SK-N-SH (cell line): ENCODE data around the gene ZNF648.

Experiments used
- CTCF ChIP-seq: fragments of 200-600 bp; sonication (generic); IDR thresholded peaks from 2 replicates; pipeline ENCODE4 v1.6.1; 2017; ENCODE audit warnings: antibody characterized with exemption, mild to moderate bottlenecking, moderate library complexity
- EZH2phosphoT487 ChIP-seq: fragments of 200-600 bp; sonication (generic); IDR thresholded peaks from 2 replicates; pipeline ENCODE4 v1.6.1; 2017; ENCODE audit warnings: low read depth, mixed run types, mild to moderate bottlenecking, antibody characterized with exemption, moderate library complexity, borderline replicate concordance
- MEF2A ChIP-seq: IDR thresholded peaks from 2 replicates; pipeline ENCODE4 v1.4.0; 2012; ENCODE audit warnings: low read depth, borderline replicate concordance
- RXRA ChIP-seq: IDR thresholded peaks from 2 replicates; pipeline ENCODE4 v1.4.0; 2012; ENCODE audit warnings: low read depth, mild to moderate bottlenecking, borderline replicate concordance
- TAF1 ChIP-seq: IDR thresholded peaks from 2 replicates; pipeline ENCODE4 v1.6.1; 2012; ENCODE audit warnings: low read depth, mild to moderate bottlenecking, low read length, moderate library complexity, borderline replicate concordance

DNA sequence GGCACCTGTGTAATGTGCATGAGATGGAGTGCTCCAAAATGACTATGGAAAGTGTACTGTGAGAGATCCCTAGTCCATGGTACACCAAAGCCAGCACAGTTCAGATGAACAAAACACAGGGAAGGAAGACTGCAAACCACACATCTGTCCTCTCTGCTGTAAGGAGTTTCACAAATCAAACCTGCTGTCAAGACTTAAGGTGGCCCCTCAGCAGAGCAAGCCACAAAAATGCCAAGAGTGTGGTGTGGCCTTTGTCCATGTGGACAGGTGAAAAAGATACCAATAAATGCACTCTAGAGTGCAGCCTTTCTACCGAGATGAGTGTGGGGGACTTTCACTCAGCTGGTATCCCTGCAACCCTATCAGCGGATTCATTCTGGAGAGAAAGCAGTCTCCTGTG lies 12.9 kb downstream of the ZNF648 start:
- TF ChIP-seq CTCF, result no peak
- no peak for TF ChIP-seq RXRA
- no peak for TF ChIP-seq TAF1
- TF ChIP-seq EZH2phosphoT487, result no peak
- TF ChIP-seq MEF2A, result no peak
